GM23248 (cell line): Measurements from ENCODE around the gene KIF16B.

Experiments used
- EZH2 ChIP-seq: fragments of 200-600 bp; sonication (generic); IDR thresholded peaks from 2 replicates; pipeline ENCODE4 v1.6.1; 2018; ENCODE audit warnings: antibody characterized with exemption, mild to moderate bottlenecking; ENCODE audit not compliant: insufficient read depth, poor library complexity, severe bottlenecking
- EZH2phosphoT487 ChIP-seq: fragments of 200-600 bp; sonication (generic); IDR thresholded peaks from 2 replicates; pipeline ENCODE4 v1.6.1; 2018; ENCODE audit warnings: antibody characterized with exemption, moderate library complexity, mild to moderate bottlenecking, low read depth; ENCODE audit not compliant: insufficient read depth

- TF ChIP-seq EZH2: no peak
- TF ChIP-seq EZH2phosphoT487: no peak
Measured at GRCh38 chr20:16381444-16381843, 191.8 kb downstream of the KIF16B start.
